Fibroblast of pulmonary artery (primary cell): ENCODE measurements around the gene ABCC10.

ENCODE experiments used
- DNase-seq: peaks from one replicate; pipeline ENCODE4 v3.0.0-alpha.2; 2010; ENCODE audit warnings: low read depth
- H3K4me3 ChIP-seq: replicated peaks from 2 replicates; pipeline ENCODE4 v1.5.1; 2011; ENCODE audit warnings: low read depth, mild to moderate bottlenecking, control low read depth, low read length, moderate library complexity
- TF ChIP-seq, protein P1 (sequence below): IDR thresholded peaks from 2 replicates; pipeline ENCODE4 v1.5.1; 2011; ENCODE audit warnings: mild to moderate bottlenecking, control low read depth, low read length, inconsistent platforms; ENCODE audit errors: missing control alignments

The ABCC10 gene

DNA sequence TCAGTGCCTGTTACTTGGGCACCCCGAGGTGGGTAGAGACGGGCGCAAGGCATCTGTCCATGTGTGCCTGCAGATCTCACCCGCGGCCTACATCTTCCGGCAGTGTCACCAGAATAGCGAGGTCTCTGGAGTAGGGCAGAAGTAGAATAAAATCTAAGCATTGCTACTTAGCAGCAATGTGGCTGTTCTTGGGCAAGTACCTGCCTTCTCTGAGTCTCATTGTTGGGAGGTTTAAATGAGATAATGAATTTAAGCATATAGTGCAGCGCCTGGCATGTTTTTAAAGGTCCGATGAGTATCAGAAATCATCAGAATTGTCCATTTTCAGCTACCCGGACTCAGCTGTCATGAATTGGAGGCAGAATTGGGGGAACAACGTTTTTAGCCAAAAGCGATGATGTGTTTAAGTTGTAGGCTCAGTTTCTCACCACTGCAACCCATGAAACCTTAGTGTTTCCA is 800 bp downstream of the ABCC10 start:
- H3K4me3 ChIP-seq: peak overlapping the region; percentile 94
- TF ChIP-seq, protein P1, sequence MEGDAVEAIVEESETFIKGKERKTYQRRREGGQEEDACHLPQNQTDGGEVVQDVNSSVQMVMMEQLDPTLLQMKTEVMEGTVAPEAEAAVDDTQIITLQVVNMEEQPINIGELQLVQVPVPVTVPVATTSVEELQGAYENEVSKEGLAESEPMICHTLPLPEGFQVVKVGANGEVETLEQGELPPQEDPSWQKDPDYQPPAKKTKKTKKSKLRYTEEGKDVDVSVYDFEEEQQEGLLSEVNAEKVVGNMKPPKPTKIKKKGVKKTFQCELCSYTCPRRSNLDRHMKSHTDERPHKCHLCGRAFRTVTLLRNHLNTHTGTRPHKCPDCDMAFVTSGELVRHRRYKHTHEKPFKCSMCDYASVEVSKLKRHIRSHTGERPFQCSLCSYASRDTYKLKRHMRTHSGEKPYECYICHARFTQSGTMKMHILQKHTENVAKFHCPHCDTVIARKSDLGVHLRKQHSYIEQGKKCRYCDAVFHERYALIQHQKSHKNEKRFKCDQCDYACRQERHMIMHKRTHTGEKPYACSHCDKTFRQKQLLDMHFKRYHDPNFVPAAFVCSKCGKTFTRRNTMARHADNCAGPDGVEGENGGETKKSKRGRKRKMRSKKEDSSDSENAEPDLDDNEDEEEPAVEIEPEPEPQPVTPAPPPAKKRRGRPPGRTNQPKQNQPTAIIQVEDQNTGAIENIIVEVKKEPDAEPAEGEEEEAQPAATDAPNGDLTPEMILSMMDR: no peak
- no peak for DNase-seq

DNA sequence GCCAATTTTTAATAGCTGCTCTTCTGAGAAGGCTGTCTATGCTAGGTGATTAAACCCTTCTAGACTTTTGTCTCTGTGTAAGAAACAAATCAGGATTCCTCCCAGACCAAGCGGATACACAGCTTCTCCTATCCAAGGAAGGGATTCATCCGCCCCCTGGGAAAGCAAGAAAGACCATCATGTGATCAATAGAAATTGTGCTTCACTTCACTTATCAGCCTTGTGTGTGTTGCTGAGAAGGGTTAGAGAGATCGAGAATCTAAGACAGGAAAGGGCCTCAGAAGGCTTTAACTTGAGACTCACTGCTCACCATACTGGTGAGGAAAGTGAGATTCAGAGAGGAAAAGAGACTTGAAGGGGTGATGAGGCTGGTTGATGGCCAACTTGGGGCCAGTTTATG is 1.5 kb downstream of the ABCC10 start:
- no peak for DNase-seq

DNA sequence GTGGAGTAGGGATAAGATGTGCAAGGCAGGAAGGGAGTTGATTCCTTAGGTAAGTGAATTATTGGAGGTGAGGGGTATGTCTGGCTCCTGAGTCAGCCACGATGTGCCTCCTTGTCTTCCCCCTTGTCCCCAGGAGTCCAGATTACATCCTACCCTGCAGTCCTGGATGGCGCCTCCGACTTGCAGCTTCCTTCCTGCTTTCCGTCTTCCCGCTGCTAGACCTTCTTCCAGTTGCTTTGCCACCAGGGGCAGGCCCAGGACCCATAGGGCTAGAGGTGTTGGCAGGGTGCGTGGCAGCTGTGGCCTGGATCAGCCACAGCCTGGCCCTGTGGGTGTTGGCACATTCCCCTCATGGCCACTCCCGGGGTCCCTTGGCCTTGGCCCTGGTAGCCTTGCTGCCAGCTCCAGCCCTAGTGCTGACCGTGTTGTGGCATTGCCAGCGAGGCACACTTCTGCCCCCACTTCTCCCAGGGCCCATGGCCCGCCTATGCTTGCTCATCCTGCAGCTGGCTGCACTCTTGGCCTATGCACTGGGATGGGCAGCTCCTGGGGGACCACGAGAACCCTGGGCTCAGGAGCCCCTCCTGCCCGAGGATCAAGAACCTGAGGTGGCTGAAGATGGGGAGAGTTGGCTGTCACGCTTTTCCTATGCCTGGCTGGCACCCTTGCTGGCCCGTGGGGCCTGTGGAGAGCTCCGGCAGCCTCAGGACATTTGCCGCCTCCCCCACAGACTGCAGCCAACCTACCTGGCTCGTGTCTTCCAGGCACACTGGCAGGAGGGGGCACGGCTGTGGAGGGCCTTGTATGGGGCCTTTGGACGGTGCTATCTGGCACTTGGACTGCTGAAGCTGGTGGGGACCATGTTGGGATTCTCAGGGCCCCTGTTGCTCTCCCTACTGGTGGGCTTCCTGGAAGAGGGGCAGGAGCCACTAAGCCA is 4.9 kb downstream of the ABCC10 start:
- no peak overlapping the region for H3K4me3 ChIP-seq
- TF ChIP-seq, protein P1: no peak
- DNase-seq: no peak

More for the DNA sequence above, 1.5 kb downstream of the ABCC10 start:
- TF ChIP-seq, protein P1: no peak
- H3K4me3 ChIP-seq: peak overlapping the region; percentile 94

DNA sequence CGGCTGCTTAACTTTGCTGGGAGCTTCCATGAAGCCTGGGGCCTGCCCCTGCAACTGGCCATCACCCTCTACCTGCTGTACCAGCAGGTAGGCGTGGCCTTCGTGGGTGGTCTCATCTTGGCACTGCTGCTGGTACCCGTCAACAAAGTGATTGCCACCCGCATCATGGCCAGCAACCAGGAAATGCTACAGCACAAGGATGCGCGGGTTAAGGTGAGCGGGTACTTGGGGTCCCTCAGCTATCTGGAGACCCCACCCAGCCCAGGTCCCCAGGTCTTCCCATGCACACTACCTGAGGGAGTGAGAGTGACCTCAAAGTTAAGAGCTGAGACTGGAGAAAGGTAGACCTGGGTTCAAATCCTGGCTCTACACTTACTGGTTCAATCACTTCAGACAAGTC is 5.8 kb downstream of the ABCC10 start:
- DNase-seq: no peak
- TF ChIP-seq, protein P1: no peak
- no peak overlapping the region for H3K4me3 ChIP-seq

DNA sequence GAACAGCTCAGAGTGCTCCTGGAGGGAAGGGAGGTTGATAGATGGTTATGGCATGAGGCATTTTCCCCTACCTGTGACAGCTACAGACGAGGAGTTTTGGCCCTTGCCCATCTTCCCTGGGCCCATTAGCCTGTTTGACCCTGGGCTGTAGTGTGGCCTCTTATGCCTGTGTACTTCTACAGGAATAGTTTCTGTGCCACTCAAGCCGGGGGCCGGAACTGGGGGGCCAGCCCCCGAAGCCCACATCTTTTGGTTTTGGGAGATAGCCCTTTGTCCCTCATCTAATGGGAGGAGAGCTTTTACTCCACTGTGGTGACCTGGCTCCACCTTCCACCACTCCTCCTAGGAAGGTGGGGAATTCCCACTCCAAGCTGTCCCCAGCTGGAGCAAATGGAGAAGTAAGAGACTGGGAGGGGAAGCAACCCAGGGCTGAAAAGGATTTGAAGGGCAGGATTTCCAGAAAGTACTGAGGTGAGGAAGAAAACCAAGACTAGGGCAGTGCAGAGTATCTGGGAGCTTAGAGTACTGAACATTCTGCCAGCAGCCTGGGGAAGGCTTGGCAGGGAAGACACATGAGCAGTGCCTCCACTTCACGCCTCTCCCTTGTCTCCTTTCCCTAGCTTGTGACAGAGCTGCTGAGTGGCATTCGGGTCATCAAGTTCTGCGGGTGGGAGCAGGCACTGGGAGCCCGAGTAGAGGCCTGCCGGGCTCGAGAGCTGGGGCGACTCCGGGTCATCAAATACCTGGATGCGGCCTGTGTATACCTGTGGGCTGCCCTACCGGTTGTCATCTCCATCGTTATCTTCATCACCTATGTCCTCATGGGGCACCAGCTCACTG is 6.9 kb downstream of the ABCC10 start:
- DNase-seq: no peak
- TF ChIP-seq, protein P1: no peak
- no peak overlapping the region for H3K4me3 ChIP-seq

DNA sequence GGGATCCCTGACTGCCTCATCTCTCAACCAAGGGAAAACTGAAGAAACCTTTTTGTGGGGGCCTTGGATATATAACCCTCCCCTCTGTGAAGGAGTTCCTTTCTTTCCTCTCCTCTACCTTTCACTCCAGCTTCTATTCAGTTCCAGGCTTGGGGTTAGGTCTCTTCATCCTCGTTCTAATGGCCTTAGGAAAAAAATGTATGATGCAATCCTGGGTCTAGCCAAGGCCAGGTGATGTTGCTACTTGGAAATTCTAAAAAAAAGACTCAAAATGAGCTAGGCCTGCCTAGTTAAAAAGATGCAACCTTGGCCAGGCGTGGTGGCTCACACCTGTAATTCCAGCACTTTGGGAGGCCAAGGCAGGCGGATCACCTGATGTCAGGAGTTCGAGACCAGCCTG is 7.6 kb downstream of the ABCC10 start:
- TF ChIP-seq, protein P1: no peak

More for the DNA sequence above, 7.6 kb downstream of the ABCC10 start:
- H3K4me3 ChIP-seq: no peak overlapping the region
- DNase-seq: no peak
